Measurements from ENCODE around the gene C19orf81. TPM values are rescaled to one million over a fixed set of nuclear protein-coding genes. Genes with fewer than 3 reads are reported as not detected.

The C19orf81 gene
- total and polyA plus RNA-seq, 9 of the 15 experiments (the other 6 are each of a cell fraction or from before 2014, with no cell fraction given): 2.5 to 42.9 (median 33.0) TPM; not detected in 4

DNA sequence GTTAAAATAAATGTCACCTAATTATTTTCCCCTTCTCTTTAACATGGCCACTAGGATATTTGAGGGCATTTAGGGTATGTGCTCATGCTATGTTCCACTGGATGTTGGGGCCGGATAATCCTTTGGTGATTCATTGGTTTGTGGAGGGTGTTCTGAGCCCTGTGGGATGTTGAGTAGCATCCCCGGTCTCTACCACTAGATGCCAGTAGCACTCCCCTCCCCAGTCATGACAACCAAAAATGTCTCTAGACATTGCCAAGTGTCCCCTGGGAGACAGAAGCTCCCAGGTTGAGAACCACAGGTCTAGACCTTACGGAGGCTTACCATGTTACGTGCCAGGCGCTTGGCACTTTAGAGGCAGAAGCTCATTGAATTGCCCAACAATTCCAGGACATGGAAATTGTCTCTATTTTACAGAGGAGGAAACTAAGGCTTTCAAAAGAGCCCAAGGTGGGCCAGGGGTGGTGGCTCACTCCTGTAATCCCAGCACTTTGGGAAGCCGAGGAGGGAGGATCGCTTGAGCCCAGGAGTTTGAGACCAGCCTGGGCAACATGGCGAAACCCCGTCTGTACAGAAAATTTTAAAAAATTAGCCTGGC lies 56.3 kb downstream of the C19orf81 start (continued):
- TF ChIP-seq GABPB2 (CRISPR knock-in tag; conservative IDR thresholded peaks at IDR 0.05) (no peak), ZNF589 (CRISPR knock-in tag; IDR thresholded peaks at IDR 0.05; ENCODE audit: low read depth) (no peak), SIX5 (IDR thresholded peaks at IDR 0.05; ENCODE audit: borderline replicate concordance in 1 of 2, insufficient read depth in 1 of 2, low read depth in 1 of 2, low read length in 2 of 2) (no peak), ZNF780A (CRISPR knock-in tag; IDR thresholded peaks at IDR 0.05) (no peak), NR1H2 (CRISPR knock-in tag; IDR thresholded peaks at IDR 0.05) (no peak), HNRNPUL1 (IDR thresholded peaks at IDR 0.05; ENCODE audit: low read length) (no peak), GTF2A2 (tag; IDR thresholded peaks at IDR 0.05) (no peak), KLF1 (tag; IDR thresholded peaks at IDR 0.05) (peak; percentile 21; the same call in 1 of the 2 replicates), ZNF316 (IDR thresholded peaks at IDR 0.05) (no peak), CSDE1 (IDR thresholded peaks at IDR 0.05) (no peak), TCF7L2 (IDR thresholded peaks at IDR 0.05; ENCODE audit: low read depth, low read length) (no peak), TAF1 (IDR thresholded peaks at IDR 0.05; ENCODE audit: control insufficient read depth, extremely low read depth, insufficient read depth, low read length, severe bottlenecking) (no peak), LCOR (CRISPR knock-in tag; IDR thresholded peaks at IDR 0.05) (0 out of 2 replicates have a peak, but pooled peaks have one; percentile 66), RBFOX2 (IDR thresholded peaks at IDR 0.05; ENCODE audit: low read depth, low read length) (no peak), TAF9B (IDR thresholded peaks at IDR 0.05; ENCODE audit: partially characterized antibody) (no peak), TAF15 (IDR thresholded peaks at IDR 0.05; ENCODE audit: low read depth, low read length) (no peak)
- TF ChIP-seq, protein P1, sequence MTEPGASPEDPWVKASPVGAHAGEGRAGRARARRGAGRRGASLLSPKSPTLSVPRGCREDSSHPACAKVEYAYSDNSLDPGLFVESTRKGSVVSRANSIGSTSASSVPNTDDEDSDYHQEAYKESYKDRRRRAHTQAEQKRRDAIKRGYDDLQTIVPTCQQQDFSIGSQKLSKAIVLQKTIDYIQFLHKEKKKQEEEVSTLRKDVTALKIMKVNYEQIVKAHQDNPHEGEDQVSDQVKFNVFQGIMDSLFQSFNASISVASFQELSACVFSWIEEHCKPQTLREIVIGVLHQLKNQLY (CRISPR knock-in tag; conservative IDR thresholded peaks at IDR 0.05): no peak
- TF ChIP-seq, protein P2, sequence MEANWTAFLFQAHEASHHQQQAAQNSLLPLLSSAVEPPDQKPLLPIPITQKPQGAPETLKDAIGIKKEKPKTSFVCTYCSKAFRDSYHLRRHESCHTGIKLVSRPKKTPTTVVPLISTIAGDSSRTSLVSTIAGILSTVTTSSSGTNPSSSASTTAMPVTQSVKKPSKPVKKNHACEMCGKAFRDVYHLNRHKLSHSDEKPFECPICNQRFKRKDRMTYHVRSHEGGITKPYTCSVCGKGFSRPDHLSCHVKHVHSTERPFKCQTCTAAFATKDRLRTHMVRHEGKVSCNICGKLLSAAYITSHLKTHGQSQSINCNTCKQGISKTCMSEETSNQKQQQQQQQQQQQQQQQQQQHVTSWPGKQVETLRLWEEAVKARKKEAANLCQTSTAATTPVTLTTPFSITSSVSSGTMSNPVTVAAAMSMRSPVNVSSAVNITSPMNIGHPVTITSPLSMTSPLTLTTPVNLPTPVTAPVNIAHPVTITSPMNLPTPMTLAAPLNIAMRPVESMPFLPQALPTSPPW (CRISPR knock-in tag; IDR thresholded peaks at IDR 0.05): peak; percentile 51
- TF ChIP-seq, protein P3, sequence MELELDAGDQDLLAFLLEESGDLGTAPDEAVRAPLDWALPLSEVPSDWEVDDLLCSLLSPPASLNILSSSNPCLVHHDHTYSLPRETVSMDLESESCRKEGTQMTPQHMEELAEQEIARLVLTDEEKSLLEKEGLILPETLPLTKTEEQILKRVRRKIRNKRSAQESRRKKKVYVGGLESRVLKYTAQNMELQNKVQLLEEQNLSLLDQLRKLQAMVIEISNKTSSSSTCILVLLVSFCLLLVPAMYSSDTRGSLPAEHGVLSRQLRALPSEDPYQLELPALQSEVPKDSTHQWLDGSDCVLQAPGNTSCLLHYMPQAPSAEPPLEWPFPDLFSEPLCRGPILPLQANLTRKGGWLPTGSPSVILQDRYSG (tag; conservative IDR thresholded peaks at IDR 0.05; ENCODE audit: low read depth): no peak
- TF ChIP-seq, protein P4, sequence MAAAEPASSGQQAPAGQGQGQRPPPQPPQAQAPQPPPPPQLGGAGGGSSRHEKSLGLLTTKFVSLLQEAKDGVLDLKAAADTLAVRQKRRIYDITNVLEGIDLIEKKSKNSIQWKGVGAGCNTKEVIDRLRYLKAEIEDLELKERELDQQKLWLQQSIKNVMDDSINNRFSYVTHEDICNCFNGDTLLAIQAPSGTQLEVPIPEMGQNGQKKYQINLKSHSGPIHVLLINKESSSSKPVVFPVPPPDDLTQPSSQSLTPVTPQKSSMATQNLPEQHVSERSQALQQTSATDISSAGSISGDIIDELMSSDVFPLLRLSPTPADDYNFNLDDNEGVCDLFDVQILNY (CRISPR knock-in tag; IDR thresholded peaks at IDR 0.05): no peak
- TF ChIP-seq, protein P5, sequence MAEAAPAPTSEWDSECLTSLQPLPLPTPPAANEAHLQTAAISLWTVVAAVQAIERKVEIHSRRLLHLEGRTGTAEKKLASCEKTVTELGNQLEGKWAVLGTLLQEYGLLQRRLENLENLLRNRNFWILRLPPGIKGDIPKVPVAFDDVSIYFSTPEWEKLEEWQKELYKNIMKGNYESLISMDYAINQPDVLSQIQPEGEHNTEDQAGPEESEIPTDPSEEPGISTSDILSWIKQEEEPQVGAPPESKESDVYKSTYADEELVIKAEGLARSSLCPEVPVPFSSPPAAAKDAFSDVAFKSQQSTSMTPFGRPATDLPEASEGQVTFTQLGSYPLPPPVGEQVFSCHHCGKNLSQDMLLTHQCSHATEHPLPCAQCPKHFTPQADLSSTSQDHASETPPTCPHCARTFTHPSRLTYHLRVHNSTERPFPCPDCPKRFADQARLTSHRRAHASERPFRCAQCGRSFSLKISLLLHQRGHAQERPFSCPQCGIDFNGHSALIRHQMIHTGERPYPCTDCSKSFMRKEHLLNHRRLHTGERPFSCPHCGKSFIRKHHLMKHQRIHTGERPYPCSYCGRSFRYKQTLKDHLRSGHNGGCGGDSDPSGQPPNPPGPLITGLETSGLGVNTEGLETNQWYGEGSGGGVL (CRISPR knock-in tag; IDR thresholded peaks at IDR 0.05): no peak
- TF ChIP-seq, protein P6, sequence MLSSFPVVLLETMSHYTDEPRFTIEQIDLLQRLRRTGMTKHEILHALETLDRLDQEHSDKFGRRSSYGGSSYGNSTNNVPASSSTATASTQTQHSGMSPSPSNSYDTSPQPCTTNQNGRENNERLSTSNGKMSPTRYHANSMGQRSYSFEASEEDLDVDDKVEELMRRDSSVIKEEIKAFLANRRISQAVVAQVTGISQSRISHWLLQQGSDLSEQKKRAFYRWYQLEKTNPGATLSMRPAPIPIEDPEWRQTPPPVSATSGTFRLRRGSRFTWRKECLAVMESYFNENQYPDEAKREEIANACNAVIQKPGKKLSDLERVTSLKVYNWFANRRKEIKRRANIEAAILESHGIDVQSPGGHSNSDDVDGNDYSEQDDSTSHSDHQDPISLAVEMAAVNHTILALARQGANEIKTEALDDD (IDR thresholded peaks at IDR 0.05): no peak; the same call in 1 of the 2 replicates

All from K562 (cell line).